Heart left ventricle (tissue), 16 donors: ENCODE results near the gene LAMB4. TPM values are rescaled to one million over a fixed set of nuclear protein-coding genes. Genes with fewer than 3 reads are reported as not detected.

ENCODE experiments used
- ATAC-seq, 4 donors: fragments of 200-7000 bp; cut with Tn5 transposase; one replicate each; pipeline ENCODE4 v1.9.1; 2020 to 2022; ENCODE audit warnings: moderate library complexity in 4 of 4, mild to moderate bottlenecking in 3 of 4, moderate number of reproducible peaks in 1 of 4
- DNase-seq, 5 donors: peaks; one replicate each; pipeline ENCODE4 v3.0.0-alpha.2; 2020
- H3K27ac ChIP-seq, 12 donors: fragments of 200-600 bp; sonication (generic) in 4 of 12; one replicate each; pipeline versions ENCODE4 v1.5.0 to v1.8.0; 2016 to 2022; ENCODE audit warnings: mild to moderate bottlenecking in 2 of 12
- H3K27me3 ChIP-seq, 9 donors: fragments of 200-600 bp; sonication (generic) in 2 of 9; one replicate each; pipeline versions ENCODE4 v1.5.1 to v1.8.0; 2016 to 2022; ENCODE audit warnings: mild to moderate bottlenecking in 3 of 9
- H3K36me3 ChIP-seq, 9 donors: fragments of 200-600 bp; sonication (generic) in 2 of 9; one replicate each; pipeline versions ENCODE4 v1.5.0 to v1.8.0; 2018 to 2022; ENCODE audit warnings: mild to moderate bottlenecking in 2 of 9
- H3K4me1 ChIP-seq, 12 donors: fragments of 200-600 bp; sonication (generic) in 4 of 12; one replicate each; pipeline versions ENCODE4 v1.5.0 to v1.8.0; 2016 to 2022; ENCODE audit warnings: mild to moderate bottlenecking in 3 of 12
- H3K4me3 ChIP-seq, 12 donors: fragments of 200-600 bp; sonication (generic) in 4 of 12; one replicate each; pipeline versions ENCODE4 v1.5.0 to v1.8.0; 2017 to 2022; ENCODE audit warnings: mild to moderate bottlenecking in 9 of 12, moderate library complexity in 4 of 12
- H3K9me3 ChIP-seq, 12 donors: fragments of 200-600 bp; sonication (generic) in 4 of 12; one replicate each; pipeline versions ENCODE4 v1.5.0 to v1.8.0; 2016 to 2022; ENCODE audit warnings: mild to moderate bottlenecking in 1 of 12
- POLR2A ChIP-seq, 2 donors: fragments of 450-650 bp; IDR thresholded peaks; one replicate each; pipeline ENCODE4 v1.6.1; 2017; ENCODE audit warnings: antibody characterized with exemption in 2 of 2, mild to moderate bottlenecking in 2 of 2, moderate library complexity in 2 of 2
- WGBS, 4 donors: extraction: QIAGEN DNeasy Blood & Tissue Kit in 2 of 4; methylation state at CpG; one replicate each; pipeline versions ENCODE4 v1.1.5 to v1.1.7; 2013 to 2018; 5-methylcytosine and 5-hydroxymethylcytosine counted together
- intact Hi-C, 10 donors: fragments of 100-400 bp; cut with DNase I; formaldehyde crosslinking; loops; one replicate each; pipeline versions ENCODE4 v1.11.1 to v1.14.2; 2022
- polyA plus RNA-seq, 2 donors: library from polyadenylated mRNA; stranded (reverse); fragments of 200-250 nt; gene quantifications; one replicate each; pipeline ENCODE4 v1.2.3, GENCODE V29; 2013
- total RNA-seq, 9 donors: library from RNA; depleted of rRNA in 2 of 9; stranded (reverse); fragments of >200 nt in 2 of 9; fragmentation: NEBNext Ultra II Directional in 3 of 9; extraction: Animal tissue kit (Norgen Biotek cat#: 25700) in 3 of 9; gene quantifications; one replicate each; pipeline versions ENCODE4 v1.1.0 to v1.2.4, GENCODE V29; 2016 to 2023
- TF ChIP-seq, protein P1 (sequence below), 12 donors: fragments of 200-600 bp; sonication (generic) in 4 of 12; IDR thresholded peaks; one replicate each; pipeline versions ENCODE4 v1.5.0 to v1.8.0; 2018 to 2022; ENCODE audit warnings: antibody characterized with exemption in 12 of 12, mild to moderate bottlenecking in 5 of 12
- donor health status: ischemic (EF 13 %, LVEDD 7.1; RV severe dilation, severe dysfunction).
- donor health status: healthy with polysubstance abuse.
- donor health status: DM: no; HTN: yes; CAD: no.
- donor health status: DM: no; HTN: no; CAD: no.
- donor health status: ischemic (EF 25% LVEDD 6.9; RV normal size, moderate dysfunction).
- donor health status: ischemic (EF 25% LVEDD 5.7; RV mildly dilated, moderate dysfunction).
- donor health status: healthy.
- donor health status: DM: yes; HTN: yes; CAD: no.
- donor health status: ischemic (EF 35%, LVEDD 5.7; RV mildly dilated, moderate dysfunction).
- donor health status: nonischemic (EF 11% LVEDD 7.7; RV severe dilation, severe dysfunction).
- donor health status: DM: yes; HTN: yes; CAD: no.
- donor health status: PGD.
- donor health status: ischemic (EF 29% LVEDD 5.4; RV normal size, mild dysfunction).
- donor health status: nonischemic (EF 23%, LVEDD 6.1; RV moderate dilation, normal function).

Gene LAMB4
- total and polyA plus RNA-seq, 11 donors = 0.19 to 0.31 (median 0.26) TPM; not detected in 4

DNA sequence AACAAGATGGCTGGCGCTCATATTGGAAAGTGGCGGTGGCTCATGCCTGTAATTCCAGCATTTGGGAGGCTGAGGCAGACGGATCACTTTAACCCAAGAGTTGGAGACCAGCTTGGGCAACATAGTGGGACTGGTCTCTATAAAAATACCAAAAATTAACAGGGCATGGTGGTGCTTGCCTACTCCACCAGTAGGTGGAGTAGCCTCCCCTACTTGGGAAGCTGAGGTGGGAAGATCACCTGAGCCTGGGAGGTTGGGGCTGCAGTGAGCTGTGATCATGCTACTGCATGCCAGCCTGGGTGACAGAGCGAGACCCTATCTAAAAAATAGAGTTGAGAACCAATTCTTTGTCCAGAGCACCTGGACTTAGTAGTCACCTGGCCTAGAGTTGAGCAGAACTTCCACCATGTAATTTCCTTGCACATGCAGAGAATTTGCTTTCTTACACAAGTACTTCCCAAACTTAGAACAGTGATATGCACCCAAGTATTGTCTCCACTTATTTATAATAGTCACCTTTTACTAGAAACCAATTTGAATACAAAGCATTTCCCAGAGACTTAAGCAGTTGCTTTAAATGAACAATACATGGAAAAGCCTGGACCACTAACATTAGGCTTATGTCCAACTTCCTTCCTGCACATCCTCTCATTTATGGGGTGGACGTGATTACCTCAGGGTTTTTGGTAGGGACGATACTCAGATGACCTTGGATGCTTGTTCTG lies 15.9 kb downstream of the LAMB4 start:
- Histone ChIP-seq H3K27me3 (no peaks in the 10 kb centered on the region), H3K36me3 (no peaks in the 10 kb centered on the region), H3K27ac (peak overlapping the region; percentile 5 to 82 (median 71)), H3K4me3 (no peak overlapping the region), H3K9me3 (no peaks in the 10 kb centered on the region), H3K4me1 (peaks cover 0 to 7% (median 0%) of the 10 kb centered on the region in 12 donors)
- intact Hi-C loops = loop anchor here in 2 of 10 donors (5.0 kb wide), 1 partner anchor 33 kb away; no protein-coding TSS in a partner anchor
- DNase-seq (no peak), ATAC-seq (peak; percentile 41 to 91 (median 54))
- 73 to 79% (median 78%) methylated on average over 6 of the region's 6 CpGs for WGBS, 4 donors
- no peak for TF ChIP-seq POLR2A (IDR thresholded peaks at IDR 0.05)
- TF ChIP-seq, protein P1, sequence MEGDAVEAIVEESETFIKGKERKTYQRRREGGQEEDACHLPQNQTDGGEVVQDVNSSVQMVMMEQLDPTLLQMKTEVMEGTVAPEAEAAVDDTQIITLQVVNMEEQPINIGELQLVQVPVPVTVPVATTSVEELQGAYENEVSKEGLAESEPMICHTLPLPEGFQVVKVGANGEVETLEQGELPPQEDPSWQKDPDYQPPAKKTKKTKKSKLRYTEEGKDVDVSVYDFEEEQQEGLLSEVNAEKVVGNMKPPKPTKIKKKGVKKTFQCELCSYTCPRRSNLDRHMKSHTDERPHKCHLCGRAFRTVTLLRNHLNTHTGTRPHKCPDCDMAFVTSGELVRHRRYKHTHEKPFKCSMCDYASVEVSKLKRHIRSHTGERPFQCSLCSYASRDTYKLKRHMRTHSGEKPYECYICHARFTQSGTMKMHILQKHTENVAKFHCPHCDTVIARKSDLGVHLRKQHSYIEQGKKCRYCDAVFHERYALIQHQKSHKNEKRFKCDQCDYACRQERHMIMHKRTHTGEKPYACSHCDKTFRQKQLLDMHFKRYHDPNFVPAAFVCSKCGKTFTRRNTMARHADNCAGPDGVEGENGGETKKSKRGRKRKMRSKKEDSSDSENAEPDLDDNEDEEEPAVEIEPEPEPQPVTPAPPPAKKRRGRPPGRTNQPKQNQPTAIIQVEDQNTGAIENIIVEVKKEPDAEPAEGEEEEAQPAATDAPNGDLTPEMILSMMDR (IDR thresholded peaks at IDR 0.05) = peak in 9 of 12 donors; percentile 18 to 29 (median 23)

DNA sequence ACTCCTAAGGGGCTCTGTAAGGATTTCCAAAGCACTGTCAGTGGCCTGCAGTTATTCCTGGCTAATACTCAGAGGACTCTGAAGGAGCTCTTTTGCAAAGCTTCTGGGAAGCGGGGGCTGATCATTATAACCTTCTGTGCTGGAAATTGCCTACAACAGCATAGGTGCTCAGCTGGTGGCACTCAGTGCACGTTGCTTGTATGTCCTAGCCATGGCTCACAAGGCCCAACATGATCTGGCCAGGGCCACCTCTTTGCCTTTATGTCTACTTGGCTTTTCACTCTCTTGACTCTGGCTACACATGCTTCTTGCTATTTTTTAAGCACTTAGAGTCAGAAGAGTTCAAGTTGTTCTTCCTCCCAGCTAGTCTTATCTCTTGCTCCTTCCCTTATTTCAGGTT lies 17.5 kb downstream of the LAMB4 start:
- intact Hi-C loops = loop anchor here in 2 of 10 donors (5.0 kb wide), 1 partner anchor 35 kb away; no protein-coding TSS in a partner anchor
- WGBS, 4 donors = 73 to 97% (median 91%) methylated on average over 2 of the region's 2 CpGs
- Histone ChIP-seq H3K4me3 (no peak overlapping the region), H3K27me3 (no peaks in the 10 kb centered on the region), H3K27ac (peak overlapping the region in 3 of 12 donors; percentile 70 to 82 (median 71)), H3K36me3 (no peaks in the 10 kb centered on the region), H3K4me1 (peaks cover 0 to 7% (median 0%) of the 10 kb centered on the region in 12 donors), H3K9me3 (no peaks in the 10 kb centered on the region)
- TF ChIP-seq POLR2A (IDR thresholded peaks at IDR 0.05) = no peak
- TF ChIP-seq, protein P1 (IDR thresholded peaks at IDR 0.05) = no peak
- DNase-seq = no peak
- ATAC-seq = no peak

GRCh38 chr7:108109221-108109908 lies 20.8 kb downstream of the LAMB4 start:
- Histone ChIP-seq H3K4me3 (no peak overlapping the region), H3K27ac (no peak overlapping the region), H3K27me3 (no peaks in the 10 kb centered on the region), H3K4me1 (peaks cover 0 to 9% (median 0%) of the 10 kb centered on the region in 12 donors), H3K9me3 (no peaks in the 10 kb centered on the region), H3K36me3 (no peaks in the 10 kb centered on the region)
- TF ChIP-seq POLR2A (IDR thresholded peaks at IDR 0.05) = no peak
- TF ChIP-seq, protein P1 (IDR thresholded peaks at IDR 0.05) = peak in 11 of 12 donors; percentile 17 to 55 (median 35)
- intact Hi-C loops = loop anchor here in 5 of 10 donors (2.0 to 5.0 kb wide), 3 partner anchors 33 to 38 kb away; no protein-coding TSS in a partner anchor
- no peak for DNase-seq
- no peak for ATAC-seq
- WGBS, 4 donors = 60 to 73% (median 68%) methylated on average over 2 of the region's 2 CpGs

DNA sequence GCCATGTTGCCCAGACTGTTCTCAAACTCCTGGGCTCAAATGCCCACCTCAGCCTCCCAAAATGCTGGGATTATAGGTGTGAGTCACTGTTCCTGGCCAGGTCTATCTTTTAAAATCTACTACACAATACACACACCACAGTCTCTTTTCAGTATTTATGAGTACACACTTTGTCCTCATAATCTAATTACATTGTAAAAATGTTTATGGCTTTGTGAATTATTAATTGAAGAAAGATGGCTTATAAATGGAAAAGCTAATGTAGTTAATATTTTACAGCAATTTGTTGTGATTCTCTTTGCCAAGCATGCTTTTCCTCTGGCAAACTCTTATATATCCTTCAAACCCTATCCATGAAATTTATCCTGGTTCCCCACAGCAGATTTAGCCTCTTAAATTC lies 22.0 kb downstream of the LAMB4 start:
- TF ChIP-seq POLR2A (IDR thresholded peaks at IDR 0.05) = no peak
- TF ChIP-seq, protein P1 (IDR thresholded peaks at IDR 0.05) = no peak
- no peaks in the 10 kb centered on the region for H3K36me3 ChIP-seq
- DNase-seq = no peak
- H3K27me3 ChIP-seq = no peaks in the 10 kb centered on the region
- no peaks in the 10 kb centered on the region for H3K9me3 ChIP-seq
- intact Hi-C loops = loop anchor here in 5 of 10 donors (2.0 to 5.0 kb wide), 3 partner anchors 34 to 39 kb away; no protein-coding TSS in a partner anchor
- H3K4me1 ChIP-seq = peaks cover 0 to 10% (median 0%) of the 10 kb centered on the region in 12 donors
- ATAC-seq = no peak
- H3K27ac ChIP-seq = no peak overlapping the region
- no peak overlapping the region for H3K4me3 ChIP-seq
